Cardiac fibroblast (primary cell): Measurements from ENCODE around the gene ZDHHC11.
"Not testable (repeated sequence)": the region's sequence is repeated elsewhere in the genome, so short reads cannot be mapped to it uniquely, and the experiment has no call there.

ENCODE experiments used
- DNase-seq, 2 donors: peaks; one replicate each; pipeline versions ENCODE4 v3.0.0 to v3.0.0-alpha.2; 2010; ENCODE audit warnings: low read depth in 2 of 2
- H3K4me3 ChIP-seq, 2 donors: replicated peaks in 1 of 2; 1 replicate in 1 of 2; 2 replicates in 1 of 2; pipeline ENCODE4 v1.5.1; 2011; ENCODE audit warnings: low read depth in 2 of 2, low read length in 2 of 2, mild to moderate bottlenecking in 2 of 2, moderate library complexity in 1 of 2
- TF ChIP-seq, protein P1 (sequence below): IDR thresholded peaks from one replicate; pipeline ENCODE4 v1.5.1; 2011; ENCODE audit warnings: low read depth, mild to moderate bottlenecking, low read length, inconsistent platforms

Gene ZDHHC11

GRCh38 chr5:801472-801871 is 49.3 kb downstream of the ZDHHC11 start:
- H3K4me3 ChIP-seq, result no peak overlapping the region
- TF ChIP-seq, protein P1, sequence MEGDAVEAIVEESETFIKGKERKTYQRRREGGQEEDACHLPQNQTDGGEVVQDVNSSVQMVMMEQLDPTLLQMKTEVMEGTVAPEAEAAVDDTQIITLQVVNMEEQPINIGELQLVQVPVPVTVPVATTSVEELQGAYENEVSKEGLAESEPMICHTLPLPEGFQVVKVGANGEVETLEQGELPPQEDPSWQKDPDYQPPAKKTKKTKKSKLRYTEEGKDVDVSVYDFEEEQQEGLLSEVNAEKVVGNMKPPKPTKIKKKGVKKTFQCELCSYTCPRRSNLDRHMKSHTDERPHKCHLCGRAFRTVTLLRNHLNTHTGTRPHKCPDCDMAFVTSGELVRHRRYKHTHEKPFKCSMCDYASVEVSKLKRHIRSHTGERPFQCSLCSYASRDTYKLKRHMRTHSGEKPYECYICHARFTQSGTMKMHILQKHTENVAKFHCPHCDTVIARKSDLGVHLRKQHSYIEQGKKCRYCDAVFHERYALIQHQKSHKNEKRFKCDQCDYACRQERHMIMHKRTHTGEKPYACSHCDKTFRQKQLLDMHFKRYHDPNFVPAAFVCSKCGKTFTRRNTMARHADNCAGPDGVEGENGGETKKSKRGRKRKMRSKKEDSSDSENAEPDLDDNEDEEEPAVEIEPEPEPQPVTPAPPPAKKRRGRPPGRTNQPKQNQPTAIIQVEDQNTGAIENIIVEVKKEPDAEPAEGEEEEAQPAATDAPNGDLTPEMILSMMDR, result no peak
- DNase-seq, result no peak

DNA sequence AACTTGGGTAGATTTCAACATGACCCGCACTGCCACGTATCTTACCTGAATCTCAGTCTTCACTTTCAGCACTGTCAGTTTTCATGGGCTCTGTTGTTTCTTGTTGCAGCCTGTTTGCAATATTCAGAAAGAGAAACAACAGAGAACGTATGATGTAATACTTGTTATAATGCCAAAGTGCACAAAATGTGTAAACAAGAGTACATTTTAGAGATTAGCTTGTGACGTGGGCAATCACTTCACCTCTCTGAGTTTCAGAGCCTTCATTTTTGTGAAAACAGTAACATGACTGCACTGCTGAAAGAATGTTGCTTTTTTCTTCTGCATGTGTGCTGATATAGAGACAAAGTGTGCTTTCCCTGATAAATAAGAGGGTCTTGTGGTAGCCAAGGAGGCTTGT is 49.7 kb downstream of the ZDHHC11 start:
- DNase-seq, H3K4me3 ChIP-seq: not testable (repeated sequence)

DNA sequence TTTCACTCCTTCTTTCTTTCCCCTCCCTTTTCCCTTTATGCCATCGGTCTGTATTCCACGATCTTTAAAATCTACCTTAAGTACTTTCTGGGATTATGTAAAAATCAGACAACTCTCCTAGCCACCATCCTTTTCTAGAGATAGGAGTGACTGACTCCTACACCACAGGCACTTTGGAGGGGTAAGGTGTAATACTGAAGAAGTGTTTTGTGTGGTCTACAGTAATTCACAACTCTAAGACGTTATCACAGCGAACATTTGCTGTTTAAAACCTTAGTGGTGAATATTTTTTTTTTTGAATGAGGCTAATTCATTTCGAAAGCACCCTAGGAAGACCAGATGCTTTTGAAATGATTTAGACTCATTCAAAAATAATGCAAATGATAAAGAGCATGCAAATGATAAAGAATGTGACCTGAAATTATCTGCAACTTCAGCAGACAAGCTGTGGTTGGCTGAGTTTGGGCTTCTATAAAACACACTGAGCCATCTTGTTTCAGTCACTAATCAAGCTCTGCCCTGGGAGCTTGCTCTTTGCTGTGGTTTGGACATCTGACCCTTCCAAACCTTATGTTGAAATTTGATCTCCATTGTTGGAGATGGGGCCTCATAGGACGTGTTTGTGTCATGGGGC is 52.2 kb downstream of the ZDHHC11 start:
- H3K4me3 ChIP-seq, DNase-seq: not testable (repeated sequence)

DNA sequence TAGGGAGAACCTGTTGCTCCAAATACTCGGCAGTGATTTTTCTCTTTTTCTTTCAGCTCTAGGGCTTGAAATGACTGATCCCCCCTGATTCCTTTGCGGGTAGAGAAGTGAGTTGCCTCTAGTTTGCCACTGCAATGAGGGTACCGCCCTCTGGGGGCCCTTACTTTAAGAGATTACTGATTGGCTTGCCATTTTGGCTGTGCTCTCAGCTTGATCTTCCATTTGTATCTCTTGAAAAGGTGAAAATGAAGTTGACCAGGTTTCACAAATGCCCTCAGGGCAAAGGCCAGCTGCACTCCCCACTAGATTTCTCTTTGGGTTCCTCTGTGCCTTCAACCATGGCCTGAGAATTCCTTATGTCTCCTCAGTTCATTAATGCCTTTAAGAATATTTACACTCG is 52.8 kb downstream of the ZDHHC11 start:
- H3K4me3 ChIP-seq, DNase-seq: not testable (repeated sequence)

DNA sequence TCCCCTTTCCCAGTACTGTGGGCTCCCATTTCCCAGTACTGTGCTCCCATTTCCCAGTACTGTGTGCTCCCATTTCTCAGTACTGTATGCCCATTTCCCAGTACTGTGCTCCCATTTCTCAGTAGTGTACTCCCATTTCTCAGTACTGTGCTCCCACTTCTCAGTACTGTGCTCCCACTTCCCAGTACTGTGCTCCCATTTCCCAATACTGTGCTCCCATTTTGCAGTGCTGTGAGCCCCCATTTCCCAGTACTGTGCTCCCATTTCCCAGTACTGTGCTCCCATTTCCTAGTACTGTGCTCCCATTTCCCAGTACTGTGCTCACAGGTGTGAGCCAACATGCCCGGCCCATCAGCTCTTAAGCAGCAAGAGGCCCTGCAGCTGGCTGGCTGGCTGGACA is 54.9 kb downstream of the ZDHHC11 start:
- not testable (repeated sequence) for DNase-seq, H3K4me3 ChIP-seq

DNA sequence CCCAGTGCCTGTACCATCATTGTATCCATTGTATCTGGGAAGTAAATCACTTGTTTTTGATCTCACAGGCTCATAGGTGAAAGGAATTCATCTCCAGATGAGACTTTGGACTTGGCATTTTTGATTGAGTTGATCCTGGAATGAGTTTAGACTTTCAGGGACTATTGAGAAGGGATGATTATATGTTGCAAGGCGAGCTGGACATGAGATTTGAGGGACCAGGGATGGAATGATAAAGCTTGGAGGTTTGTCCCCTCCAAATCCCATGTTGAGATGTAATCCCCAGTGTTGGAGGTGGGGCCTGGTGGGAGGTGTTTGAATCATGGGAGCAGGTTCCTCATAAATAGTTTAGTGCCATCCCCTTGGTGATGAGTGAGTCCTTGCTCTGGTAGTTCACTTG is 55.8 kb downstream of the ZDHHC11 start:
- H3K4me3 ChIP-seq, DNase-seq: not testable (repeated sequence)

DNA sequence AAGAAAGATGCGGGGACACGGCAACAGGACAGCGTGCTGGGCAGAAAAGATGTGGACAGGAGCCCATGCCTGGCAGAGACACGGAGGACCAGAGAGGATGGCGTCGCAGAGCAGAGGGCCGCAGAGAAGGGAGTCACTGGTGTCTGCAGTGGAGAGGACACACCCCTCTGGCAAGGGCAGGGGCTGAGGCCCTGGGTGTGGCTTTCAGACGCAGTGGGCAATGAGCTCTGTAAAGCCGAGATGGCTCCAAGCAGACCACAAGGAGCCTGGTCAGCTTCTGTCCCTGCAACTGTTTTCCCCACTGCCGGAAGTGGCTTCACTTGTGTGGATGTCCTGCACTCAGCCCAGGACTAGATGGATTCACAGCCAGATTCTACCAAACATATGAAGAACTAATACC is 62.1 kb downstream of the ZDHHC11 start:
- not testable (repeated sequence) for H3K4me3 ChIP-seq, DNase-seq

DNA sequence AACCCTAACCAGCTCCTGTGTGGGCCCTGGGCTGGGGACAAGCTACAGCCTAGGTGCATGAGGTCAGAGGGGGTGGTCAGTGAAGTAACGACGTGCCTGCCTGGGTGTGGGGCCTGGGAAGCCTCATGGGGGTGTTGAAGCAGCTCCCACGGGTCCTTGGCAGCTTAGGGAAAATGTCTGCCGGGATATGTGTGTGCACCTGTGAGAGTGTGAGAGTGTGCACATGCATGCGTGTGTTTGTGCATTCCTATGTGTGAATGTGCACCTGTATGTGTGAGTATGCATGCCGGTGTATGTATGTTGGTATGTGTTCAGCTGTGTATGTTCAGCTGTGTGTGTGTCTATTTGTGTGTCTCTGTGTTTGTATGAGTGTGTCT is 62.9 kb downstream of the ZDHHC11 start:
- not testable (repeated sequence) for DNase-seq, H3K4me3 ChIP-seq

DNA sequence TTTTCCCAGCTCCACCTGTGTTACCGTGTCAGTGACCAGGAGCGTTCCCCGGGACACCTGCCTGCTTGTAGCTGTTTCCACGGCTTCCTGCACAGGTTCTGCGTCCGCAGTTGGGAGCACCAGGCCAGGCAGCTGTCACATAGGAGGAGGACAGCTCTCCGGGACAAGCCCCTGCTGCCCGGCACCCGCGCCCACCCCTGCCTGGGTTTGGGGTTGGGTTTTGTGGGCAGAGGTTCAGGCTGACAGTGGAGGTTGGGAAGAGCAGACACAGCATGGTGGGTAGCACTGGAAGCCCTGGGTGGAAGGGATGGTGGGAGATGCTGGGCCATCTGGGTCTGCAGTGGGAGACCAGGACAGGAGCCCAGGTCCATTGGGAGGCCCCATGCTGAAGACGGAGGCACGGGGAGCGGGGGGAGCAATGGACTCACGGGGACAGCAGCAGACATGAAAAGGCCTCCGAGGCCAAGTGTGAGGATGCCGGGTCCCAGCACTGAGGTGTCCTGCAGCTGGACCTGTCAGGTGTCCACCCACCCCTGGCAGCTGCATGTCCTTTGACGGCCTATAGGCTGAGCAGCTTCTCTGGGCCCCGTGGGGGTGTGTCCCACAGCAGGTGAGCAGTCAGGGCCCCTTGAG is 63.4 kb downstream of the ZDHHC11 start:
- not testable (repeated sequence) for H3K4me3 ChIP-seq, DNase-seq

DNA sequence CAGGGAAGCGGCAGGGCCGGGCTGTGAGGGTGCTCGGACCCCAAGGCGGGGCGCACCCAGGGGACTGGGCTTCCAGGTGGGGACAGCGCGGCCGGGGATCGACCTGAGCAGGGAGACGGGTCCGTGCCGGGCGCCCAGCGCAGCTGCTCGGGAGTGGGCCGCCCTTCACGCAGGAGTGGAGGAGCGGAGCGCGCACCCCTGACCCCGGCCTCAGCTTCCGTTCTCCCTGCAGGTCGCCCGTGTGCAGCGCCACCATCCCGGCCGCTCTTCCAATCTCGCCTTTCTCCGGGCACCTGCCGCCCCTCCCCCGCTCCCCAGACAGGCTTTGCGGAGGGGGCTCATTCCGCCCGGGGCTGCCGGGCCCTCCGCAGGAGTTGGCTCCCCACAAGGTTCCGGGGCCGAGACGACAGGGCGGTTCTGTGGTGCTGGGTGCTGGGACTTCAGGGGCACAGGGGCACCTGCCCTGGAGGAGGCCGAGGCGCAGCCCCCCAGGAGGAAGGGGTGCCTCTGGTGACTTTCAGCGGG is 65.5 kb downstream of the ZDHHC11 start:
- not testable (repeated sequence) for DNase-seq
- H3K4me3 ChIP-seq, result peak overlapping the region; percentile 25 to 52

DNA sequence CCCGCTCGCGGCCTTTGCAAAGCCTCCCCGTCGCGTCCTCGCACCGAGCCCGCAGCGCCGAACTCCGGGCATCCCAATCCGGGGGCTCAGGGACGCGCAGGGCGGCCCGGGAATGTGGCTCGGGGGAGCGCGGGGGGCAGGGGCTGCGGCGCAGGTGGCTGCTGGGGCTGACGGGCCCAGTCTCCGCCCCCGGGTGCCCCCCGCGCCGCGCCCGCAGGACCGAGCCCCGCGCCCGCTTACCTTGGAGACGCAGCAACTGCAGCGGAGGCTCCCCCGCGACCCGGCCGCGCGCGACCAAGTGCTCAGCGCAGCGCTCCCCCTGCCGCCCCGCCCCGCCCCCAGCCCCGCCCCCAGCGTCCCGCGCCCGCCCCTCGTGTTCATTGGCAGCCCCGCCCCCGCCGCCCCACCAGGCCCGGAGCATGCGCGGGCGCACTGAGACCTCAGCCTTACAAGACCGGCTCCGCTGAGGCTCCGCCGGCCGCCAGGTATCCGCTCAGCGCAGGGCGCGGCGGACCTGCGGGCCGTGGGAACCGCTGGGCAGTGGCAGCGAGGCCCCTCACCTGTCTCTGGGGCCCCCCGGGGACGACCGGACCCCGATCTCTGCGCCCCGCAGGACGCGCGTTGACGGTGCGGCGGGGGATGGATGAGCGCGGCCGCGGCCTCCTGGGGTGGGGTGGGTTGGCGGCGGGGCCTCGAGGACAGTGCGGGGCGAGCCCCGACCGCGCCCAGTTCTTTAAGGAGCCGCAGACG is 66.2 kb downstream of the ZDHHC11 start, which contains the start of gene ZDHHC11B:
Gene ZDHHC11B, minus strand, starts transcription at position 302 of the 750 bp plus-strand sequence. CDS start 17,810 bp downstream, outside the sequence.
- peak; percentile 74 to 82 for DNase-seq
- peak within 1 kb of the TSS; percentile 28 to 52 for H3K4me3 ChIP-seq

DNA sequence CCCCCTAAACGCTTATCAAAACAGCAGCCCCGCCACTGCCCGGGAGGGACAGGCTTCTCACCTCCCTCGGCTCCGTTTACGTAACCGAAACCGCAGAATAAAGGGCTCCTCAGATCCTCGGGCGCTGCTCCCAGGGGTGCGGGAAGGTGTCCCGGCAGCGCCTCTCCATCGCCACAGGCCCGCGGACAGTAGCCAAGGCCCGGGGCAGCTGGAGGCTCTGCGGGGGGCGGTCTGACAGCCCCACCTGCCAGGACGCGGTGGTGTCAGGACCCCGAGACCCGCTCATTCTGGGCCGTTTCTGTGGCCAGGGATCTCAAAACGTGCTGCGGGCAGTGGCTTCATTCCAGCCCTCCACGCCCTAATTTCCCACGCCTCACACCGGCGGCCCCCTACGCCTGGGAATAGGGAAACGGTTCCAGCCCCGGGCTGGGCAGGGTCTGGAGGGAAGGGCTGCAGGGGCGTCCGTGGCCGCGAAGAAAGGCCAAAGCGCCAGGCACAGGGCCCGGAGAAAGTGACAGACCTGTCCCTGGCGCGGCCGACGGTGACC is 66.8 kb downstream of the ZDHHC11 start:
- peak overlapping the region; percentile 7 to 28 for H3K4me3 ChIP-seq
- DNase-seq, result not testable (repeated sequence)

- not testable (repeated sequence) for H3K4me3 ChIP-seq, DNase-seq
Observed at GRCh38 chr5:783049-783802, 67.6 kb downstream of the ZDHHC11 start.

- DNase-seq, H3K4me3 ChIP-seq: not testable (repeated sequence)
Observed at GRCh38 chr5:782356-782755, 68.4 kb downstream of the ZDHHC11 start.

DNA sequence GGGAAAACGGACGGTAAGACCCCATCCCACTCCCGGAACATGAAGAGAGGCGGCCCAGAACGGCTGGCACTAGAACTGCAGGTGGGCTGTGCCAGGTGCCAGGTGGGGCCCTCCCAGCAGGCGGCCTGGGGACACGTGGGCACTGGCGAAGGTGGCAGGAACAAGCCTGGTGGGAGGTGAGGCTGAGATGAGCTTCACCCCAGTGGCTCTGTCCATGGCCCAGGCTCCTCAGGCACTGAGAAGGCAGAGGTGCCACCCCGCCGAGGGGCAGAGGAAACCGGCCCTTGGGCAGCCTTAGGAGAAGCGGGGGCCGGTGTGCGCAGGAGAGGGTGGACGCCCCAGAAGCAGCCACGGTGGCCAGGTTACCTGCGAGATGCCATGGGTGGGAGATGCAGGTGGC is 70.2 kb downstream of the ZDHHC11 start:
- not testable (repeated sequence) for DNase-seq, H3K4me3 ChIP-seq

DNA sequence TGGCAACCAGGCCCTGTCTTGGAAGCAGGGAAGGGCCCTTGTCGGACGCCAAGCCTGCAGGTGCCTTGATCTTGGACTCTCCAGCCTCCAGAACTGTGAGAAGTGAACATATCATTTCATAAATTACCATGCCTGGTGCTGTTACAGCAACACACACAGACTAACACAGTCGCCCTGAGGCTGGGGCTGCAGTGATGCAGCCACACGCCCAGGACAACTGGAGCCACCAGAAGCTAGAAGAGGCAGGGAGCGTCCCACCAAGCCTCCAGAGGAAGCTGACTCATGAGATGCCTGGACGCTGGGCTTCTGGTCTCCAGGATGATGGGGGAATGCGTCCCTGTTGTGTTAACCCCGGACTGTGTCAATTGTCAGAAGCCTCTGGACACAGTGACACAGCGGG is 71.8 kb downstream of the ZDHHC11 start:
- DNase-seq, H3K4me3 ChIP-seq: not testable (repeated sequence)
